GM21528 (cell line): Measurements from ENCODE around the gene OR1J2.

Source experiments
- ATAC-seq: cut with Tn5 transposase; IDR thresholded peaks from one replicate; pipeline ENCODE4 v1.9.1; 2021; ENCODE audit warnings: mild to moderate bottlenecking, moderate library complexity; ENCODE audit not compliant: unreplicated experiment, low FRiP score

OR1J2 gene

GRCh38 chr9:122546196-122546595 lies 35.6 kb downstream of the OR1J2 start:
- no peak for ATAC-seq

GRCh38 chr9:122551371-122551770 lies 40.8 kb downstream of the OR1J2 start:
- ATAC-seq = no peak

- no peak for ATAC-seq
These were observed 42.2 kb downstream of the OR1J2 start, which contains the start of gene OR1N2 for GRCh38 chr9:122552812-122553211. Gene OR1N2, plus strand, starts transcription at chr9:122553112. Its CDS starts 100 bp downstream, at chr9:122553212.
